Mesendoderm (in vitro differentiated cells): Measurements from ENCODE around the gene PDE1A.

Experiments used
- DNase-seq: peaks from one replicate; pipeline ENCODE4 v3.0.0; 2013
- H2AK5ac ChIP-seq: 2 replicates; pipeline ENCODE4 v1.6.1; 2013; ENCODE audit warnings: low read length, inconsistent platforms
- H2BK120ac ChIP-seq: 2 replicates; pipeline ENCODE4 v1.6.1; 2013; ENCODE audit warnings: low read depth, mild to moderate bottlenecking, low read length, moderate library complexity, mixed read lengths
- H2BK15ac ChIP-seq: replicated peaks from 2 replicates; pipeline ENCODE4 v1.6.1; 2013; ENCODE audit warnings: low read depth, mild to moderate bottlenecking, moderate library complexity
- H2BK5ac ChIP-seq: 2 replicates; pipeline ENCODE4 v1.6.1; 2013; ENCODE audit warnings: low read length, inconsistent platforms
- H3K18ac ChIP-seq: 2 replicates; pipeline ENCODE4 v1.6.1; 2013; ENCODE audit warnings: mild to moderate bottlenecking, low read length, mixed read lengths
- H3K23ac ChIP-seq: one replicate; pipeline ENCODE4 v1.6.1; 2013; ENCODE audit warnings: low read length
- H3K27ac ChIP-seq: 2 replicates; pipeline ENCODE4 v1.5.1; 2013; ENCODE audit warnings: low read depth, mild to moderate bottlenecking, inconsistent platforms, low read length, moderate library complexity
- H3K27me3 ChIP-seq: 2 replicates; pipeline ENCODE4 v1.6.1; 2013; ENCODE audit warnings: low read length, control low read depth, mild to moderate bottlenecking, inconsistent platforms; ENCODE audit not compliant: insufficient read depth, poor library complexity
- H3K36me3 ChIP-seq: 2 replicates; pipeline ENCODE4 v1.6.1; 2013; ENCODE audit warnings: low read length, inconsistent platforms; ENCODE audit not compliant: control insufficient read depth, insufficient read depth
- H3K4ac ChIP-seq: one replicate; pipeline ENCODE4 v1.6.1; 2013; ENCODE audit warnings: low read depth, mild to moderate bottlenecking, low read length, moderate library complexity
- H3K4me1 ChIP-seq: 2 replicates; pipeline ENCODE4 v1.6.1; 2013; ENCODE audit warnings: low read depth, low read length, inconsistent platforms; ENCODE audit not compliant: control insufficient read depth
- H3K4me2 ChIP-seq: 2 replicates; pipeline ENCODE4 v1.6.1; 2013; ENCODE audit warnings: low read length
- H3K4me3 ChIP-seq: 2 replicates; pipeline ENCODE4 v1.5.1; 2013; ENCODE audit warnings: mild to moderate bottlenecking, low read length
- H3K56ac ChIP-seq: one replicate; pipeline ENCODE4 v1.6.1; 2013; ENCODE audit warnings: low read length
- H3K79me1 ChIP-seq: 2 replicates; pipeline ENCODE4 v1.6.1; 2013; ENCODE audit warnings: low read length, inconsistent platforms
- H3K79me2 ChIP-seq: 2 replicates; pipeline ENCODE4 v1.6.1; 2013; ENCODE audit warnings: mild to moderate bottlenecking, low read length; ENCODE audit not compliant: control insufficient read depth, insufficient read depth
- H3K9ac ChIP-seq: 2 replicates; pipeline ENCODE4 v1.6.1; 2013; ENCODE audit warnings: low read length, inconsistent platforms
- H4K5ac ChIP-seq: one replicate; pipeline ENCODE4 v1.6.1; 2013; ENCODE audit warnings: low read length
- H4K8ac ChIP-seq: one replicate; pipeline ENCODE4 v1.6.1; 2013; ENCODE audit warnings: low read depth, mild to moderate bottlenecking, control low read depth, low read length, moderate library complexity
- WGBS: extraction: QIAGEN DNeasy Blood & Tissue Kit; methylation state at CpG from one replicate; pipeline ENCODE4 v1.1.7; 2013; ENCODE audit warnings: low lambda C conversion rate, missing lambda C conversion rate; ENCODE audit not compliant: insufficient coverage; ENCODE audit errors: extremely low coverage; 5-methylcytosine and 5-hydroxymethylcytosine counted together

PDE1A gene

DNA sequence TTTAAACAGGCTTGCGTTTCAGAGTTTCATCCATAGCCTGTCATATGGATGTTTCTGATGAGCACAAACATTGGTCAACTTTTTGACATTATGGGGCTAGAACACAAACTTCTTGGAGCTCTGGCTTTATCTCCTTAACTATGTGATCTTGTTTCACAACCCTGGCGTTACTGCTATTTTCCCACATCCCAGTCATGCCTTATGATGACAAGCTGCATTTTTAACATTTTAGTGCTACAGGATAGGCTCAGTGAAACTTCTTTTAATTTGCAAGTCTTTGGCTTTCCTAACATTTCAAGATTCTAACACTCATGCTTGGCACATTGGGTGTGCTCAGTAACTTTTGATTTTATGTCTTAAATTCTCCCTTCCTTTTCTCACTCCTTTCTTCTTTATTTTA lies 21.0 kb upstream of the PDE1A start:
- Histone ChIP-seq H2BK5ac (no peak overlapping the region), H3K23ac (no peak overlapping the region), H4K5ac (no peak overlapping the region), H3K9ac (no peak overlapping the region), H2BK120ac (no peak overlapping the region), H3K4ac (no peak overlapping the region), H4K8ac (no peak overlapping the region), H3K4me1 (peaks cover 3% of the 10 kb centered on the region), H3K36me3 (no peaks in the 10 kb centered on the region), H3K27ac (no peak overlapping the region), H2BK15ac (no peak overlapping the region), H3K18ac (no peak overlapping the region), H3K4me3 (no peak overlapping the region), H3K79me2 (no peaks in the 10 kb centered on the region), H2AK5ac (no peak overlapping the region), H3K79me1 (no peaks in the 10 kb centered on the region), H3K56ac (no peak overlapping the region), H3K4me2 (no peak overlapping the region), H3K27me3 (no peaks in the 10 kb centered on the region)
- WGBS: no CpG with 5 or more reads among the region's 2 CpGs
- DNase-seq: peak; percentile 87

DNA sequence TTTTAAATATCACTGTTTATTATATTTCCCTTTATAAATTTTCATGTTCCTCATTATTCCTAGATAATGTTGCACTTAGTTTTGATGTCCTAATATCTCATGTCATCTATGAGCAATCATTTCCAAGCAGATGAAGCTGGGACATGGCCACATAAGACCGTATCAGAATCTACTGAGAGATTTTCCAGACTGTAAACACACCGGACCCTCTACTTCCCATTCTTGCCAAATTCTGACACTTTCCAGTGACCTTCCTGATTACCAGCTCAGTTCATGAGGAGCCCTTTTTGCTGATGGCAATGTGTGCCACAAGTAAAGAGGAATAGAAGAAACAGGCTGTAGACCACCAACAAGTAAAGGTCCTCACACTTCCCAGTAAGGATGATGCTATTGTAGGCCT lies 20.3 kb upstream of the PDE1A start:
- H3K23ac ChIP-seq: no peak overlapping the region

DNA sequence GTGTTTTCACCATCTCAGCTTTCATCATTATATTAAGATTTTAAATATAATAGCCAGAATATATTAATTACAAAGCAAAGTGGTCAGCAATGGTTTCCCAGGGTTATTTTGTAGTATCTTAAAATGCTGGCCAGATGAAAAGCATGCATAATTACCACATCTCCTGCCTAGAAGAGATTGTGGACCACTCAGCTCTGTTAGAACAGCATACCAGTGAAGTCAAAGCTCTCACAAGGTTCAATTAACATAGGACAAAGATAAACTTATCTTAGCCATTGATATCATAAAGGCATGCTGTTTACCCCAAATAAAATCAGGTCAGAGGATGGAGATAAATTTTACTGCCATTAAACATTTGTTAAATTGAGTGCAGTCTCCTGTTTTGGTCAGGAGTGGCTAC lies 19.3 kb upstream of the PDE1A start:
- H3K4me2 ChIP-seq: no peak overlapping the region
- H3K18ac ChIP-seq: no peak overlapping the region

More for the DNA sequence above, 20.3 kb upstream of the PDE1A start:
- H2BK15ac ChIP-seq: no peak overlapping the region
- peak overlapping the region; percentile 81 for H3K4ac ChIP-seq
- H2AK5ac ChIP-seq: peak overlapping the region; percentile 66
- H3K9ac ChIP-seq: no peak overlapping the region
- H2BK5ac ChIP-seq: peak overlapping the region; percentile 61
- no peak overlapping the region for H4K5ac ChIP-seq
- H3K18ac ChIP-seq: no peak overlapping the region
- no peaks in the 10 kb centered on the region for H3K27me3 ChIP-seq
- WGBS: no CpG with 5 or more reads among the region's 2 CpGs
- no peak overlapping the region for H3K27ac ChIP-seq
- DNase-seq: peak; percentile 21
- H3K4me2 ChIP-seq: no peak overlapping the region
- no peak overlapping the region for H3K4me3 ChIP-seq
- no peak overlapping the region for H4K8ac ChIP-seq
- no peaks in the 10 kb centered on the region for H3K79me1 ChIP-seq
- peaks cover 3% of the 10 kb centered on the region for H3K4me1 ChIP-seq
- H3K36me3 ChIP-seq: no peaks in the 10 kb centered on the region
- no peaks in the 10 kb centered on the region for H3K79me2 ChIP-seq
- H2BK120ac ChIP-seq: no peak overlapping the region
- no peak overlapping the region for H3K56ac ChIP-seq

GRCh38 chr2:182445391-182445965 lies 18.6 kb upstream of the PDE1A start:
- Histone ChIP-seq H3K27ac (no peak overlapping the region), H2AK5ac (no peak overlapping the region), H3K56ac (no peak overlapping the region), H3K27me3 (no peaks in the 10 kb centered on the region), H3K4ac (no peak overlapping the region), H3K9ac (no peak overlapping the region), H3K79me1 (no peaks in the 10 kb centered on the region), H3K23ac (no peak overlapping the region), H2BK5ac (no peak overlapping the region), H4K8ac (no peak overlapping the region), H3K4me2 (no peak overlapping the region), H4K5ac (no peak overlapping the region), H3K79me2 (no peaks in the 10 kb centered on the region), H3K4me1 (peaks cover 3% of the 10 kb centered on the region), H3K18ac (no peak overlapping the region), H3K4me3 (no peak overlapping the region), H2BK15ac (no peak overlapping the region), H2BK120ac (no peak overlapping the region), H3K36me3 (no peaks in the 10 kb centered on the region)
- DNase-seq: no peak
- no CpG with 5 or more reads among the region's 4 CpGs for WGBS

More for the DNA sequence above, 19.3 kb upstream of the PDE1A start:
- Histone ChIP-seq H4K5ac (no peak overlapping the region), H3K79me1 (no peaks in the 10 kb centered on the region), H3K27me3 (no peaks in the 10 kb centered on the region), H3K56ac (no peak overlapping the region), H3K36me3 (no peaks in the 10 kb centered on the region), H2BK5ac (no peak overlapping the region), H3K9ac (no peak overlapping the region), H2BK120ac (no peak overlapping the region), H2AK5ac (no peak overlapping the region), H3K4ac (no peak overlapping the region), H3K4me1 (peaks cover 3% of the 10 kb centered on the region), H3K4me3 (no peak overlapping the region), H4K8ac (no peak overlapping the region), H3K23ac (no peak overlapping the region), H3K79me2 (no peaks in the 10 kb centered on the region), H2BK15ac (no peak overlapping the region), H3K27ac (no peak overlapping the region)
- DNase-seq: peak; percentile 90

GRCh38 chr2:182444806-182445205 lies 18.0 kb upstream of the PDE1A start:
- no peak for DNase-seq

DNA sequence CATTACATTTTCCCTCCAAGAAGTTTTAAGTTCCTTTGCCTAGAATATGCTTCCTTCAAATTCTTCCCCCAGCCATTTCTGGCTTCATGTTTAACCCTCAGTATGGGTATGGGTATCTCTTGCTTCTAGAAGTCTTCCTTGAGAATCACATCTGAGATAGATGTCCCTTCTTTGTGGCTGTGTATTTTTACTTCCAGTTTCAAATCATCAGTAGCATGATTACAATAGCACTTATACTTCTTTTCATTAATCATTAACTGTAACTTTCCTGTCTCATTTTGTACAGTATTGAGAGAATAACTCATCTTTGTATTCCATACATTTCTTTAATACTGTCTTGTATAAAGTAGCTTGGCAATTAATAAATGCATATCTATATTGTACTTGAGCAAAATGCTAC lies 17.3 kb upstream of the PDE1A start:
- no peak overlapping the region for H3K27ac ChIP-seq
- H3K23ac ChIP-seq: no peak overlapping the region
- no peaks in the 10 kb centered on the region for H3K27me3 ChIP-seq
- no peak overlapping the region for H2BK15ac ChIP-seq
- H4K5ac ChIP-seq: no peak overlapping the region
- no peak overlapping the region for H2BK5ac ChIP-seq
- no peak overlapping the region for H3K4me2 ChIP-seq
- no peaks in the 10 kb centered on the region for H3K79me1 ChIP-seq
- no peak overlapping the region for H3K4me3 ChIP-seq
- no peak overlapping the region for H2BK120ac ChIP-seq
- H3K56ac ChIP-seq: no peak overlapping the region
- no peak for DNase-seq
- H3K4me1 ChIP-seq: peaks cover 3% of the 10 kb centered on the region
- H3K79me2 ChIP-seq: no peaks in the 10 kb centered on the region
- no peak overlapping the region for H3K9ac ChIP-seq
- no peak overlapping the region for H3K18ac ChIP-seq
- H3K36me3 ChIP-seq: no peaks in the 10 kb centered on the region
- H3K4ac ChIP-seq: no peak overlapping the region
- H2AK5ac ChIP-seq: no peak overlapping the region
- H4K8ac ChIP-seq: no peak overlapping the region

More at GRCh38 chr2:182444806-182445205, 18.0 kb upstream of the PDE1A start:
- Histone ChIP-seq H3K79me1 (no peaks in the 10 kb centered on the region), H3K4ac (no peak overlapping the region), H4K5ac (no peak overlapping the region), H2BK5ac (no peak overlapping the region), H2BK120ac (no peak overlapping the region), H4K8ac (no peak overlapping the region), H3K9ac (no peak overlapping the region), H3K4me3 (no peak overlapping the region), H2AK5ac (no peak overlapping the region), H3K18ac (no peak overlapping the region), H3K56ac (no peak overlapping the region), H3K27me3 (no peaks in the 10 kb centered on the region), H3K79me2 (no peaks in the 10 kb centered on the region), H2BK15ac (peak overlapping the region; percentile 74), H3K36me3 (no peaks in the 10 kb centered on the region), H3K4me1 (peaks cover 3% of the 10 kb centered on the region), H3K23ac (no peak overlapping the region), H3K4me2 (no peak overlapping the region), H3K27ac (no peak overlapping the region)
- no CpG with 5 or more reads among the region's 2 CpGs for WGBS
